Measurements from ENCODE around the gene EPS8.

The EPS8 gene

DNA sequence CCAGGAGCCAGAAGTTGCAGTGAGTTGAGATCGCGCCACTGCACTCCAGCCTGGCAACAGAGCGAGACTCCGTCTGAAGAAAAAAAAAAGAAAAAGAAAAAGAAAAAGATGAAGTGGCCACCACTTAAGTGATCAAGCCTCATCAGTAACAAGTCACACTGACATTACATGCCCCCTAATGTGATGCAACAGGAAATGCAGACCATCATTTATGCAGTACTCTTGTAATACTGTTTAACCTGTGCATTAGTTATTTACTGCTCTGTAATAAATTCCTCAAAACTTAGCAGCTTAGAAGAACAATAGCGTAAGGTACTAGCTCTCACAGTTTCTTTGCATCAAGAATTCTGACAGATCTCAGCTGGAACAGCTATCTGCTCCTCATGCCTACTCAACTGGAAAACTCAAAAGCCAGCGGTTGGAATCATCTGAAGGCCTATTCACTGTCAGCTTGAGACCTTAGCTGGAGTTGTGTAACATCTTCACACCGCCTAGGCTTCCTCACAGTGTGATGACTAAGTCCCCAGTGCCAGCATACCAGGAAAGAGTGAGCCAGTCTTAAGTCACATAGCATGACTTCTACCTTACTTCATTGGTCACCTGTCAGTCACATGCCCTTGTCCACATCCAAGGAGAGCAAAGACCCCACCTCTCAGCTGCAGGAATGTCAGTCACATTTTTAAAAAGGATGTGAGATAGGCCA lies 31.5 kb downstream of the EPS8 start:
- TF ChIP-seq EZH2 (IDR thresholded peaks at IDR 0.05; ENCODE audit: borderline replicate concordance, low read length), result no peak
- TF ChIP-seq CTCF (IDR thresholded peaks at IDR 0.05; ENCODE audit: low read length), result no peak
- no peak overlapping the region for H3K4me2 ChIP-seq (ENCODE audit: low read length)
- H3K4me1 ChIP-seq (ENCODE audit: insufficient read depth, low read length, severe bottlenecking), result no peaks in the 10 kb centered on the region
- no peaks in the 10 kb centered on the region for H3K9me2 ChIP-seq (ENCODE audit: low read depth, low read length)
- H3F3A ChIP-seq (ENCODE audit: insufficient read depth, low read length), result no peaks in the 10 kb centered on the region
- no peaks in the 10 kb centered on the region for H3K27me3 ChIP-seq (ENCODE audit: insufficient read depth, low read length)
- no peaks in the 10 kb centered on the region for H4K20me1 ChIP-seq (ENCODE audit: insufficient read depth, low read length)
- H3K9me3 ChIP-seq (ENCODE audit: low read length), result no peaks in the 10 kb centered on the region
- H3K9ac ChIP-seq (ENCODE audit: low read length), result no peak overlapping the region
- H3K4me3 ChIP-seq (ENCODE audit: low read depth, low read length, poor library complexity, severe bottlenecking), result no peak overlapping the region
- no peak overlapping the region for H3K27ac ChIP-seq (ENCODE audit: low read depth, low read length, poor library complexity, severe bottlenecking)
- no peak overlapping the region for H2AFZ ChIP-seq (ENCODE audit: low read length)
- no peaks in the 10 kb centered on the region for H3K79me2 ChIP-seq (ENCODE audit: insufficient read depth, low read length)
- H3K36me3 ChIP-seq (ENCODE audit: insufficient read depth, low read length), result no peaks in the 10 kb centered on the region

GRCh38 chr12:15756822-15757221 lies 32.4 kb downstream of the EPS8 start:
- TF ChIP-seq CTCF (IDR thresholded peaks at IDR 0.05; ENCODE audit: low read length) (no peak), EZH2 (IDR thresholded peaks at IDR 0.05; ENCODE audit: borderline replicate concordance, low read length) (no peak)
- Histone ChIP-seq H3K27me3 (ENCODE audit: insufficient read depth, low read length) (no peaks in the 10 kb centered on the region), H4K20me1 (ENCODE audit: insufficient read depth, low read length) (no peaks in the 10 kb centered on the region), H3K4me3 (ENCODE audit: low read depth, low read length, poor library complexity, severe bottlenecking) (no peak overlapping the region), H3K4me1 (ENCODE audit: insufficient read depth, low read length, severe bottlenecking) (no peaks in the 10 kb centered on the region), H3K36me3 (ENCODE audit: insufficient read depth, low read length) (no peaks in the 10 kb centered on the region), H3K27ac (ENCODE audit: low read depth, low read length, poor library complexity, severe bottlenecking) (no peak overlapping the region), H3K9me2 (ENCODE audit: low read depth, low read length) (no peaks in the 10 kb centered on the region), H3F3A (ENCODE audit: insufficient read depth, low read length) (no peaks in the 10 kb centered on the region), H3K4me2 (ENCODE audit: low read length) (no peak overlapping the region), H3K79me2 (ENCODE audit: insufficient read depth, low read length) (no peaks in the 10 kb centered on the region), H3K9ac (ENCODE audit: low read length) (no peak overlapping the region), H3K9me3 (ENCODE audit: low read length) (no peaks in the 10 kb centered on the region), H2AFZ (ENCODE audit: low read length) (no peak overlapping the region)

GRCh38 chr12:15754233-15754632 lies 35.0 kb downstream of the EPS8 start:
- Histone ChIP-seq H3K79me2 (ENCODE audit: insufficient read depth, low read length) (no peaks in the 10 kb centered on the region), H3K4me1 (ENCODE audit: insufficient read depth, low read length, severe bottlenecking) (no peaks in the 10 kb centered on the region), H3K36me3 (ENCODE audit: insufficient read depth, low read length) (no peaks in the 10 kb centered on the region), H4K20me1 (ENCODE audit: insufficient read depth, low read length) (no peaks in the 10 kb centered on the region), H3F3A (ENCODE audit: insufficient read depth, low read length) (no peaks in the 10 kb centered on the region), H3K27ac (ENCODE audit: low read depth, low read length, poor library complexity, severe bottlenecking) (no peak overlapping the region), H3K9me2 (ENCODE audit: low read depth, low read length) (no peaks in the 10 kb centered on the region), H3K4me3 (ENCODE audit: low read depth, low read length, poor library complexity, severe bottlenecking) (no peak overlapping the region), H3K4me2 (ENCODE audit: low read length) (no peak overlapping the region), H3K27me3 (ENCODE audit: insufficient read depth, low read length) (no peaks in the 10 kb centered on the region), H2AFZ (ENCODE audit: low read length) (no peak overlapping the region), H3K9me3 (ENCODE audit: low read length) (no peaks in the 10 kb centered on the region), H3K9ac (ENCODE audit: low read length) (no peak overlapping the region)
- TF ChIP-seq CTCF (IDR thresholded peaks at IDR 0.05; ENCODE audit: low read length), result no peak
- no peak for TF ChIP-seq EZH2 (IDR thresholded peaks at IDR 0.05; ENCODE audit: borderline replicate concordance, low read length)

Data from OCI-LY1 (cell line).